GM13976 (cell line): ENCODE measurements around the gene C4A.

ENCODE experiments used
- DNase-seq: peaks from one replicate; pipeline ENCODE4 v3.0.0; 2012; ENCODE audit warnings: low spot score
- in situ Hi-C: fragments of 300-500 bp; cut with MboI; formaldehyde crosslinking; loops from one replicate; pipeline ENCODE4 v1.12.0; 2022; ENCODE audit warnings: low sequenced_read_pairs, mixed read lengths, inconsistent platforms; ENCODE audit not compliant: unreplicated experiment
- TF ChIP-seq, protein P1 (sequence below): IDR thresholded peaks from 2 replicates; pipeline ENCODE4 v1.5.1; 2012; ENCODE audit warnings: borderline replicate concordance, mild to moderate bottlenecking; ENCODE audit not compliant: insufficient read depth; ENCODE audit errors: extremely low read depth, missing control alignments, control extremely low read depth

C4A gene

DNA sequence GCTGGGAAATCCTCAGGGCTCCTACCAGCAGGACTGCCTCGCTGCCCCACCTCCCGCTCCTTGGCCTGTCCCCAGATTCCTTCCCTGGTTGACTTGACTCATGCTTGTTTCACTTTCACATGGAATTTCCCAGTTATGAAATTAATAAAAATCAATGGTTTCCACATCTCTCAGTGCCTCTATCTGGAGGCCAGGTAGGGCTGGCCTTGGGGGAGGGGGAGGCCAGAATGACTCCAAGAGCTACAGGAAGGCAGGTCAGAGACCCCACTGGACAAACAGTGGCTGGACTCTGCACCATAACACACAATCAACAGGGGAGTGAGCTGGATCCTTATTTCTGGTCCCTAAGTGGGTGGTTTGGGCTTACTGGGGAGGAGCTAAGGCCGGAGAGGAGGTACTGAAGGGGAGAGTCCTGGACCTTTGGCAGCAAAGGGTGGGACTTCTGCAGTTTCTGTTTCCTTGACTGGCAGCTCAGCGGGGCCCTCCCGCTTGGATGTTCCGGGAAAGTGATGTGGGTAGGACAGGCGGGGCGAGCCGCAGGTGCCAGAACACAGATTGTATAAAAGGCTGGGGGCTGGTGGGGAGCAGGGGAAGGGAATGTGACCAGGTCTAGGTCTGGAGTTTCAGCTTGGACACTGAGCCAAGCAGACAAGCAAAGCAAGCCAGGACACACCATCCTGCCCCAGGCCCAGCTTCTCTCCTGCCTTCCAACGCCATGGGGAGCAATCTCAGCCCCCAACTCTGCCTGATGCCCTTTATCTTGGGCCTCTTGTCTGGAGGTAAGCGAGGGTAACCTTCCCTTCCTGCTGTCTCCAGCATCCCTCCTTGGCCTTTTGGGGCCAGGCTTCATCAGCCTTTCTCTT, 36.1 kb upstream of the C4A start, which contains the start of gene CFB:
TSS of gene CFB (plus strand) at position 589 of the 863 bp plus-strand sequence. CDS start at position 716, 127 bp downstream.
- in situ Hi-C loops, result no loop called here
- TF ChIP-seq, protein P1, sequence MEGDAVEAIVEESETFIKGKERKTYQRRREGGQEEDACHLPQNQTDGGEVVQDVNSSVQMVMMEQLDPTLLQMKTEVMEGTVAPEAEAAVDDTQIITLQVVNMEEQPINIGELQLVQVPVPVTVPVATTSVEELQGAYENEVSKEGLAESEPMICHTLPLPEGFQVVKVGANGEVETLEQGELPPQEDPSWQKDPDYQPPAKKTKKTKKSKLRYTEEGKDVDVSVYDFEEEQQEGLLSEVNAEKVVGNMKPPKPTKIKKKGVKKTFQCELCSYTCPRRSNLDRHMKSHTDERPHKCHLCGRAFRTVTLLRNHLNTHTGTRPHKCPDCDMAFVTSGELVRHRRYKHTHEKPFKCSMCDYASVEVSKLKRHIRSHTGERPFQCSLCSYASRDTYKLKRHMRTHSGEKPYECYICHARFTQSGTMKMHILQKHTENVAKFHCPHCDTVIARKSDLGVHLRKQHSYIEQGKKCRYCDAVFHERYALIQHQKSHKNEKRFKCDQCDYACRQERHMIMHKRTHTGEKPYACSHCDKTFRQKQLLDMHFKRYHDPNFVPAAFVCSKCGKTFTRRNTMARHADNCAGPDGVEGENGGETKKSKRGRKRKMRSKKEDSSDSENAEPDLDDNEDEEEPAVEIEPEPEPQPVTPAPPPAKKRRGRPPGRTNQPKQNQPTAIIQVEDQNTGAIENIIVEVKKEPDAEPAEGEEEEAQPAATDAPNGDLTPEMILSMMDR, result no peak
- DNase-seq, result no peak

DNA sequence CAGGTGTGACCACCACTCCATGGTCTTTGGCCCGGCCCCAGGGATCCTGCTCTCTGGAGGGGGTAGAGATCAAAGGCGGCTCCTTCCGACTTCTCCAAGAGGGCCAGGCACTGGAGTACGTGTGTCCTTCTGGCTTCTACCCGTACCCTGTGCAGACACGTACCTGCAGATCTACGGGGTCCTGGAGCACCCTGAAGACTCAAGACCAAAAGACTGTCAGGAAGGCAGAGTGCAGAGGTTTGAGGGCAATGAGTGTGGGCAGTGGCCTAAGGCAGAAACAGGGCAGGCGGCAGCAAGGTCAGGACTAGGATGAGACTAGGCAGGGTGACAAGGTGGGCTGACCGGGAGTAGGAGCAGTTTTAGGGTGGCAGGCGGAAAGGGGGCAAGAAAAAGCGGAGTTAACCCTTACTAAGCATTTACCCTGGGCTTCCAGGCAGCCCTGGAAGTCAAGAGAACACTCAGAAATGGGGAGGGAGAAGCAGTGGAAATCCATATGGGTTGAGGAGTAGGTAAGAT, 35.4 kb upstream of the C4A start:
- TF ChIP-seq, protein P1, result no peak
- DNase-seq, result no peak
- in situ Hi-C loops, result no loop called here

DNA sequence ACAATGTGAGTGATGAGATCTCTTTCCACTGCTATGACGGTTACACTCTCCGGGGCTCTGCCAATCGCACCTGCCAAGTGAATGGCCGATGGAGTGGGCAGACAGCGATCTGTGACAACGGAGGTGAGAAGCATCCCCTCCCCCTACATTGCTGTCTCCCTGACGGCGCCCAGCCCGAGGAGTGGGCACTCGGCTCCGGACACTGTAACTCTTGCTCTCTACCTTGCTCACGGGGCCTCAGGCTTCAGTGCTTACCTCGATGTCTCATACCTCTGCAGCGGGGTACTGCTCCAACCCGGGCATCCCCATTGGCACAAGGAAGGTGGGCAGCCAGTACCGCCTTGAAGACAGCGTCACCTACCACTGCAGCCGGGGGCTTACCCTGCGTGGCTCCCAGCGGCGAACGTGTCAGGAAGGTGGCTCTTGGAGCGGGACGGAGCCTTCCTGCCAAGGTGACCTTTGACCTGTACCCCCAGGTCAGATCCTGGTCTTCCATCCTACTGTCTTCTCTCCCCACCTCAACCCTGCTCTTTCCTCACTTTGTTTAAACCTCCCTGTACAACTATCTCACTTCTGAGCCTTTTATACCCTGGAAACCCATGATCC, 34.7 kb upstream of the C4A start:
- TF ChIP-seq, protein P1, result no peak
- in situ Hi-C loops, result no loop called here
- no peak for DNase-seq

DNA sequence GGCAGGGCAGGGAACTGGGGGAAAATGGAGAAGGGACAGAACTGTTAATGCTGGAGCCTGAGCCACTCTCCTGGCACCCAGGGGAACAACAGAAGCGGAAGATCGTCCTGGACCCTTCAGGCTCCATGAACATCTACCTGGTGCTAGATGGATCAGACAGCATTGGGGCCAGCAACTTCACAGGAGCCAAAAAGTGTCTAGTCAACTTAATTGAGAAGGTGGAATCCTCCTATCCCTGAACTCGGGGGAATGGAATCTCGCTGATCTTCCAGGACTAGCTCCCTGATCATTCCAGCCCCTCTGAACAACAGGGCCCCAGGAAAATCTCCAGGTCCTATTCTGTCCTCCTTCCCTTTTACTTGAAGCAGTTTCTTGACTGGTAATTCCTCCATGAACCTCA, 34.0 kb upstream of the C4A start:
- TF ChIP-seq, protein P1, result no peak
- no peak for DNase-seq
- in situ Hi-C loops, result no loop called here

DNA sequence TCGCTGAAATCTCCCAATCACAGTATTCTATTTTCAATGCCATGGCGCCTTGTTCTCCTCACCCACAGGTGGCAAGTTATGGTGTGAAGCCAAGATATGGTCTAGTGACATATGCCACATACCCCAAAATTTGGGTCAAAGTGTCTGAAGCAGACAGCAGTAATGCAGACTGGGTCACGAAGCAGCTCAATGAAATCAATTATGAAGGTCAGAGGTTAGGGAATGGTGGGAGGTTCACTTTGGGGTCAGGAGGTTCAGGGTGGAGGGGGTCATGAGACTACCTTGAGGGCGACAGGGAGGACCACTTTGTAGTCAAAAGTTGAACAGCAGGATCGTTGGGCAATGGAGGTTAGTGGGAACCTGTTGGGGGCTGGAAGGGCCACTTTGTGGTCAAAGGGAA, 33.6 kb upstream of the C4A start:
- no peak for DNase-seq
- TF ChIP-seq, protein P1, result no peak
- in situ Hi-C loops, result no loop called here

DNA sequence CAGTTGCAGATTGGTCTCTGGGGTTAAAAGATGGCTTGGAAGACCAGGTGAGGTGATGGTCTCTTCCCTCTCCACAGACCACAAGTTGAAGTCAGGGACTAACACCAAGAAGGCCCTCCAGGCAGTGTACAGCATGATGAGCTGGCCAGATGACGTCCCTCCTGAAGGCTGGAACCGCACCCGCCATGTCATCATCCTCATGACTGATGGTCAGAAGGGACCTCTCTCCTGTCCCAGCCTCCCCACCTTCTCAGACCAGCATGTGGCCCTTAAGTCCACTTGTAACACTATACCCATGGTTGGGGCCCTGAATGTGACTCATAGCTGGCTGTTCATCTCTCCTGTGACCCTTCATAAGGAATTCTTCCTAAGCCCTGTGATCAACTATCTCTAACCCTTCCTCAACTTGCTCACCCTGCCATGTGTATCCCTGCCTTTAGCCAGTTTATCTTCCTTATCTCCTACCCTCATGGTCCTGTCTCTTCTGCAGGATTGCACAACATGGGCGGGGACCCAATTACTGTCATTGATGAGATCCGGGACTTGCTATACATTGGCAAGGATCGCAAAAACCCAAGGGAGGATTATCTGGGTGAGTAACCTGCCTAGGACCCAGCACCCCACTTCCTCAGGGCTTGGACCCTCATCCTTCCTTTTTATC, 33.0 kb upstream of the C4A start:
- in situ Hi-C loops, result no loop called here
- TF ChIP-seq, protein P1, result no peak
- DNase-seq, result no peak
